GM13976 (cell line): ENCODE data around the gene STK10.

Experiments used
- DNase-seq: peaks from one replicate; pipeline ENCODE4 v3.0.0; 2012; ENCODE audit warnings: low spot score
- CTCF ChIP-seq: IDR thresholded peaks from 2 replicates; pipeline ENCODE4 v1.5.1; 2012; ENCODE audit warnings: borderline replicate concordance, mild to moderate bottlenecking; ENCODE audit not compliant: insufficient read depth; ENCODE audit errors: extremely low read depth, missing control alignments, control extremely low read depth
- in situ Hi-C: fragments of 300-500 bp; cut with MboI; formaldehyde crosslinking; loops from one replicate; pipeline ENCODE4 v1.12.0; 2022; ENCODE audit warnings: low sequenced_read_pairs, mixed read lengths, inconsistent platforms; ENCODE audit not compliant: unreplicated experiment

STK10 gene

DNA sequence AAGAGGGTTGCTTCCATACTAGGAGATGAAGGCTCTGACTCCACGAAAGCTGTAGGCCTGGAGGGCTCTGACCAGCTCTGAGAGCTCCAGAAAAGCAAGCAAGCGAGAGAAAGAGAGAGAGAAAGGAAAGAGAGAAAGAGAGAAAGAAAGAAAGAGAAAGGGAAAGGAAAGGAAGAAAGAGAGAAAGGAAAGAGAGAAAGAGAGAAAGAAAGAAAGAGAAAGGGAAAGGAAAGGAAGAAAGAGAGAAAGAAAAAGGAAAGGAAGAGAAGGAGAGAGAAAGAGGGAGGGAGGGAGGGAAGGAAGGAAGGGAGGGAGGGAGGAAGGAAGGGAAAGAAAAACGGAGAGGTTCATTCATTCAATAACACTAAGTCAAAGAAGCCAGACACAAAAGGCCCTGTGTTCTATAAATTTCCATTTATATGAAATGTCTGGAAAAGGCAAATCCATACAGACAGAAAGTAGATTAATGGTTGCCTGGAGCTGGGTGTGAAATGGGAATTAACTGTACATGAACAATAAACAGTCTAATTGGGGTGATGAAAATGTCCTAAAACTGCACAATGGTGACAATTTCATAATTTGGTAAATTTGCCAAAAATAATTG is 1.8 kb upstream of the STK10 start:
- TF ChIP-seq CTCF: no peak
- DNase-seq: no peak
- in situ Hi-C loops: no loop called here

GRCh38 chr5:172188893-172189692 is 1.1 kb upstream of the STK10 start:
- DNase-seq: no peak
- in situ Hi-C loops: no loop called here
- no peak for TF ChIP-seq CTCF

DNA sequence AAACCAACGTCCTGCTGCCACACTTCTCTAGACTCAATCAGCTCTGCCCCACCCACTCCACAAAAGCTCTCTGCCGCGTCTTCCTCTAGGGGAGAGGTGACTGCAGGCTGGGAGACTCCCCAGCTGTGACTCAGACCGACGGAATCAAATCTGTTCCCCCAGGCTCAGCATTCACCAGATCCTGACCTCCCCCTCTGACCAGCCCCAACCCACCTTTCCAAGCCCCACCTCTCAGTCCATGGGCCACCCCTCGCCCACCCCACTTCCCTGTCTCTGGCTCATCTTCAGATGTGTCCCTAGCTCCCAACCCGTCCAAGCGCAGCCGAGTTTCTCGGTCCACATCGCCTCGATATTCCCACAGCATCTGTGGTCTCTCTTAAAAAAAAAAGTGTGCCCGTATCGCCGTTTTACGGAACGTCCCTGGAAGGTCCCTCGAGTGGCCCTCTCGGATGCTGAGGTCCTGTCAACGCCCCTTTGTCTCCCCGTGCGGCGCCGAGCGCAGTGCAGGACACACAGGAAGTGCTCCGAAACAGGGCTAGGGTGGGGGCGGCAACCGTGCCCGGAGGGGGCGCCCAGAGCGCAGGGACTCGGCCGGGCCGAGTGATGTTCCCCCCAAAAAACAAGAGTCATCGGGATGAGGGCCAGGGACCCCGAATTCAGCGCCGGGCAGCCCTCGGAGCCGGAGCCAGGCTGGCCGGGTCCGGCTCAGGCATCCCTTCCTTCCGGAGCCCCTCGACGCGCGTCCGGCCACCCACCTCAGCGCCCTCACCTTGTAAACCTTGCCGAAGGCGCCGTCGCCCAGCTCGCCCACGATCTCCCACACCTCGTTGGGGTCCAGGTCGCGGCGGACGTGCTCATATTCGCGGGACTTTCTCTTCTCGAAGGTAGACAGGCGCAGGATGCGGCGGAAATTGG is 649 bp downstream of the STK10 start:
- in situ Hi-C loops: no loop called here
- TF ChIP-seq CTCF: no peak
- peak; percentile 67 for DNase-seq

- in situ Hi-C loops: no loop called here
- no peak for DNase-seq
- TF ChIP-seq CTCF: no peak
Measured at GRCh38 chr5:172186114-172186695, 1.8 kb downstream of the STK10 start.

GRCh38 chr5:172185096-172185461 is 2.9 kb downstream of the STK10 start:
- in situ Hi-C loops: no loop called here
- TF ChIP-seq CTCF: no peak
- no peak for DNase-seq

GRCh38 chr5:172183881-172184280 is 4.1 kb downstream of the STK10 start:
- DNase-seq: no peak
- TF ChIP-seq CTCF: no peak
- in situ Hi-C loops: no loop called here
